Common myeloid progenitor, CD34-positive (primary cell): ENCODE results near the gene UBL5.
"Not testable (repeated sequence)": the region's sequence is repeated elsewhere in the genome, so short reads cannot be mapped to it uniquely, and the experiment has no call there.

Source experiments
- CTCF ChIA-PET: fragments of 350-600 bp; sonication (Branson Sonifier 250); formaldehyde crosslinking; loops from one replicate; lab custom pipeline; 2021; ENCODE audit warnings: antibody characterized with exemption; lab: Charles Lee
- POLR2A ChIA-PET: fragments of 350-600 bp; sonication (Branson Sonifier 250); formaldehyde crosslinking; loops from one replicate; lab custom pipeline; 2021; ENCODE audit warnings: antibody characterized with exemption; lab: Charles Lee
- DNase-seq, 3 donors: peaks; one replicate each; pipeline versions ENCODE4 v3.0.0 to v3.0.0-alpha.2; 2013
- H3K27ac ChIP-seq, 2 experiments: 1 replicate in 1 of 2; 2 replicates in 1 of 2; pipeline ENCODE4 v1.7.0; 2013; ENCODE audit warnings: inconsistent platforms in 2 of 2, low read length in 2 of 2, mild to moderate bottlenecking in 2 of 2, low read depth in 1 of 2, moderate library complexity in 1 of 2; ENCODE audit not compliant: severe bottlenecking in 2 of 2, insufficient read depth in 1 of 2, poor library complexity in 1 of 2
- H3K27me3 ChIP-seq, 5 experiments: replicated peaks in 2 of 5; 1 replicate in 3 of 5; 2 replicates in 2 of 5; pipeline versions ENCODE4 v1.6.1 to v1.7.0; 2013; ENCODE audit warnings: low read length in 4 of 5, mild to moderate bottlenecking in 2 of 5, moderate library complexity in 2 of 5, inconsistent platforms in 1 of 5; ENCODE audit not compliant: insufficient read depth in 5 of 5, control insufficient read depth in 4 of 5
- H3K36me3 ChIP-seq, 4 experiments: 1 replicate in 2 of 4; 2 replicates in 2 of 4; pipeline versions ENCODE4 v1.6.1 to v1.7.0; 2013; ENCODE audit warnings: low read length in 3 of 4, control low read depth in 1 of 4, mild to moderate bottlenecking in 1 of 4; ENCODE audit not compliant: control insufficient read depth in 4 of 4, insufficient read depth in 4 of 4
- H3K4me1 ChIP-seq, 4 experiments: 1 replicate in 3 of 4; 2 replicates in 1 of 4; pipeline versions ENCODE4 v1.6.1 to v1.7.1; 2013; ENCODE audit warnings: low read length in 3 of 4, mild to moderate bottlenecking in 3 of 4, control low read depth in 1 of 4, inconsistent platforms in 1 of 4, moderate library complexity in 1 of 4; ENCODE audit not compliant: control insufficient read depth in 4 of 4, insufficient read depth in 4 of 4; ENCODE audit errors: control extremely low read depth in 1 of 4
- H3K4me3 ChIP-seq, 7 experiments: 1 replicate in 4 of 7; 2 replicates in 3 of 7; pipeline versions ENCODE4 v1.5.1 to v1.7.0; 2013; ENCODE audit warnings: mild to moderate bottlenecking in 7 of 7, low read length in 6 of 7, moderate library complexity in 6 of 7, inconsistent platforms in 2 of 7, low read depth in 2 of 7, control low read depth in 1 of 7; ENCODE audit not compliant: insufficient read depth in 4 of 7, control insufficient read depth in 1 of 7; ENCODE audit errors: extremely low read depth in 1 of 7
- H3K9me3 ChIP-seq, 5 experiments: 1 replicate in 4 of 5; 2 replicates in 1 of 5; pipeline versions ENCODE4 v1.6.1 to v1.7.1; 2013; ENCODE audit warnings: low read length in 4 of 5, mild to moderate bottlenecking in 2 of 5, inconsistent platforms in 1 of 5, low read depth in 1 of 5, moderate library complexity in 1 of 5; ENCODE audit not compliant: control insufficient read depth in 4 of 5, insufficient read depth in 2 of 5; ENCODE audit errors: control extremely low read depth in 1 of 5
- WGBS: methylation state at CpG from one replicate; pipeline ENCODE4 v1.1.5; 2013; ENCODE audit not compliant: insufficient coverage; 5-methylcytosine and 5-hydroxymethylcytosine counted together

The UBL5 gene

GRCh38 chr19:9788604-9789003 is 39.1 kb upstream of the UBL5 start:
- H3K4me3 ChIP-seq, DNase-seq, H3K27me3 ChIP-seq, H3K36me3 ChIP-seq, H3K27ac ChIP-seq, POLR2A ChIA-PET, H3K9me3 ChIP-seq: not testable (repeated sequence)
- peaks cover 0 to 28% (median 19%) of the 10 kb centered on the region in 4 experiments for H3K4me1 ChIP-seq
- CTCF ChIA-PET, result interaction anchor here (0.6 to 0.9 kb wide), 4 partner anchors 8 to 644 kb away, joined by 3 read pairs; no protein-coding TSS in a partner anchor
- 97% methylated on average over 13 of the region's 13 CpGs for WGBS

DNA sequence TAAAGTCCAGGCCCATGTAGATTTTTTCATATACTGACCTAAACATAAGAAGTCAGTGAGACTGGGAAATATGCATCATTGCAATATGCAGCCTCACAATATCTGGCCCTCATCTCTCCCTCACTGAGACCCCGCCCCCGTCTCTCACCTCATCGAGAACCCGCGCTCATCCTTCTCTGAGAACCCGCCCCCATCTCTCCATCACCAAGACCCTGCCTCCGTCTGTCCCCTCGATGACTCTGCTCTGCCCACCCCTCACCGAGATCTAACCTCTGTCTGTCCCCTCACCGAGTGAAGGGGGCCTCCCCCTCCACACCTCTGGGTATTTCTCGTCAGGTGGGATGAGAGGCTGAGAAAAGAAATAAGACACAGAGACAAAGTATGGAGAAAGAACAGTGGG is 38.7 kb upstream of the UBL5 start:
- no peak for DNase-seq
- Histone ChIP-seq H3K4me1 (peaks cover 0 to 28% (median 18%) of the 10 kb centered on the region in 4 experiments), H3K9me3 (no peaks in the 10 kb centered on the region), H3K4me3 (no peak overlapping the region), H3K27ac (no peak overlapping the region), H3K27me3 (no peaks in the 10 kb centered on the region), H3K36me3 (no peaks in the 10 kb centered on the region)
- 96% methylated on average over 4 of the region's 11 CpGs for WGBS
- ChIA-PET POLR2A (no interaction called here), CTCF (interaction anchor here (0.9 kb wide), 1 partner anchor 8 kb away, joined by 3 read pairs; no protein-coding TSS in a partner anchor)

GRCh38 chr19:9789579-9789978 is 38.1 kb upstream of the UBL5 start:
- CTCF ChIA-PET, result interaction anchor here (0.6 kb wide), 1 partner anchor 164 kb away, joined by 3 read pairs; no protein-coding TSS in a partner anchor
- 92% methylated on average over 4 of the region's 5 CpGs for WGBS
- H3K27ac ChIP-seq, result peak overlapping the region in 1 of 2 experiments; percentile 34

GRCh38 chr19:9791073-9791367 is 36.7 kb upstream of the UBL5 start:
- Histone ChIP-seq H3K4me3 (peak overlapping the region in 5 of 7 experiments; percentile 58 to 80 (median 59)), H3K4me1 (peaks cover 2 to 20% (median 11%) of the 10 kb centered on the region in 4 experiments), H3K27ac (peak overlapping the region in 1 of 2 experiments; percentile 58)
- DNase-seq, H3K36me3 ChIP-seq, POLR2A ChIA-PET, H3K9me3 ChIP-seq, H3K27me3 ChIP-seq: not testable (repeated sequence)
- 93% methylated on average over 3 of the region's 6 CpGs for WGBS
- CTCF ChIA-PET, result interaction anchor here (0.8 to 1.7 kb wide), 2 partner anchors 157 to 158 kb away, joined by 3 read pairs; no protein-coding TSS in a partner anchor

More at GRCh38 chr19:9789579-9789978, 38.1 kb upstream of the UBL5 start:
- H3K4me3 ChIP-seq, H3K9me3 ChIP-seq, H3K27me3 ChIP-seq, DNase-seq, H3K36me3 ChIP-seq, POLR2A ChIA-PET: not testable (repeated sequence)
- peaks cover 0 to 23% (median 17%) of the 10 kb centered on the region in 4 experiments for H3K4me1 ChIP-seq

GRCh38 chr19:9791552-9792205 is 36.0 kb upstream of the UBL5 start:
- Histone ChIP-seq H3K9me3 (no peaks in the 10 kb centered on the region), H3K27me3 (no peaks in the 10 kb centered on the region), H3K4me1 (peaks cover 2 to 21% (median 7%) of the 10 kb centered on the region in 4 experiments), H3K4me3 (peak overlapping the region; percentile 49 to 86 (median 71)), H3K36me3 (no peaks in the 10 kb centered on the region), H3K27ac (peak overlapping the region; percentile 64 to 85)
- WGBS, result under 1% methylated on average over 16 of the region's 50 CpGs
- POLR2A ChIA-PET, result no interaction called here
- peak; percentile 97 to 99 (median 99) for DNase-seq
- CTCF ChIA-PET, result interaction anchor here (1.7 kb wide), 1 partner anchor 157 kb away, joined by 3 read pairs; no protein-coding TSS in a partner anchor

GRCh38 chr19:9792206-9793070 is 35.3 kb upstream of the UBL5 start:
- Histone ChIP-seq H3K27me3 (no peaks in the 10 kb centered on the region), H3K4me1 (peaks cover 2 to 19% (median 7%) of the 10 kb centered on the region in 4 experiments), H3K9me3 (no peaks in the 10 kb centered on the region), H3K36me3 (no peaks in the 10 kb centered on the region), H3K27ac (peak overlapping the region; percentile 64 to 85), H3K4me3 (peak overlapping the region; percentile 75 to 89 (median 82))
- DNase-seq, result peak; percentile 97 to 98 (median 98)
- POLR2A ChIA-PET, result interaction anchor here (0.6 to 1.1 kb wide), 2 partner anchors 26 to 36 kb away, joined by 3 to 4 read pairs; partner anchors contain the start of gene FBXL12
- CTCF ChIA-PET, result no interaction called here
- WGBS, result 2% methylated on average over 24 of the region's 70 CpGs
